Nephron (organoid): ENCODE measurements around the gene CACYBP.

Source experiments
- H3K27ac Mint-ChIP-seq, 3 experiments: 2 replicates each; pipeline ENCODE4 v1.8.0; 2020; ENCODE audit warnings: mixed read lengths in 3 of 3, mild to moderate bottlenecking in 2 of 3, moderate library complexity in 1 of 3
- H3K27me3 Mint-ChIP-seq: 2 replicates; pipeline ENCODE4 v1.8.0; 2021; ENCODE audit warnings: low read depth, mild to moderate bottlenecking, moderate library complexity, mixed read lengths
- H3K36me3 Mint-ChIP-seq: 2 replicates; pipeline ENCODE4 v1.8.0; 2020; ENCODE audit warnings: low read depth, mixed read lengths
- H3K4me1 Mint-ChIP-seq: 2 replicates; pipeline ENCODE4 v1.8.0; 2020; ENCODE audit warnings: mixed read lengths
- H3K4me3 Mint-ChIP-seq, 3 experiments: 2 replicates each; pipeline ENCODE4 v1.8.0; 2020; ENCODE audit warnings: mild to moderate bottlenecking in 3 of 3, mixed read lengths in 3 of 3, moderate library complexity in 2 of 3
- H3K9me3 Mint-ChIP-seq: 2 replicates; pipeline ENCODE4 v1.8.0; 2020; ENCODE audit warnings: mixed read lengths
- CTCF ChIP-seq, 3 experiments: fragments of 200-600 bp; sonication (generic); IDR thresholded peaks; one replicate each; pipeline ENCODE4 v1.5.0; 2021; ENCODE audit warnings: antibody characterized with exemption in 3 of 3; ENCODE audit not compliant: unreplicated experiment in 3 of 3

The CACYBP gene

DNA sequence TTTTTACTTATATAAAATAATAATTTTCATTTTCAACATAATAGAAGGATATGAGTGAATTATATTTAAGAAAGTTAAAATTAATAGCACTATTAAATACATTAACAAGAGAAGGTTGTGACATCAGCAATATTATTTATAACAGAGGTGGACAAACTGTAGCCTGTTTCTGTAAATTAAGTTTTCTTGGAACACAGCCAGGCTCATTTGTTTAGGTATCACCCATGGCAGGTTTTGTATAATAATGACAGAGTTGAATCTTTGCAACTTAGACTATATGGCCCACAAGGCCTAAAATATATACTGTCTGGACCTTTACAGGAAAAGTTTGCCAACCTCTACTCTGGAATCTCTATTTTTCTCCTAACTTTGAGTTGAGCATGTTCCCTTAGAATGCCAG lies 42.8 kb upstream of the CACYBP start:
- H3K27ac Mint-ChIP-seq = no peak overlapping the region
- no peak for TF ChIP-seq CTCF (IDR thresholded peaks at IDR 0.05; ENCODE audit: unreplicated experiment in 3 of 3)
- no peaks in the 10 kb centered on the region for H3K36me3 Mint-ChIP-seq
- H3K4me1 Mint-ChIP-seq = peaks cover 22% of the 10 kb centered on the region
- H3K9me3 Mint-ChIP-seq = no peaks in the 10 kb centered on the region
- H3K27me3 Mint-ChIP-seq = no peaks in the 10 kb centered on the region
- no peak overlapping the region for H3K4me3 Mint-ChIP-seq

DNA sequence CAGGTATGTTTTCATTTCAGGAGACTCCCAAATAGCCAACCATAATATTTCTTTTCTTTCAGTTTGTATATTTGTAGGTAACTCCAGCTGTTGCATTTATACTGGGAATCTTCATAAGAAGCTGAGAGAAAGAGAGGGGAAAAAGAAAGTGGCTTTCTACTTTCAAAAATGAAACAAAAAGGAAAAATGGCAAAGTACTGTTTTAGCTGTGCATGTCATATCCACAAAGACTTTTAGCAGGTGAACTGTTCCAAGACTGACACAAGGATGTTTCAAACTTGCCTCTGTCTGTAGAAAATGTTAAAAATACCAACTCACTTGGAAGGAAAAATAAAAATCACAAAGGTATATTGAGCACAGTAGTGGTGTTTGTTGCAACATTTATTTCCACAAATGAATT lies 41.9 kb upstream of the CACYBP start:
- Mint-ChIP-seq H3K4me3 (no peak overlapping the region), H3K36me3 (no peaks in the 10 kb centered on the region)
- TF ChIP-seq CTCF (IDR thresholded peaks at IDR 0.05; ENCODE audit: unreplicated experiment in 3 of 3) = no peak

DNA sequence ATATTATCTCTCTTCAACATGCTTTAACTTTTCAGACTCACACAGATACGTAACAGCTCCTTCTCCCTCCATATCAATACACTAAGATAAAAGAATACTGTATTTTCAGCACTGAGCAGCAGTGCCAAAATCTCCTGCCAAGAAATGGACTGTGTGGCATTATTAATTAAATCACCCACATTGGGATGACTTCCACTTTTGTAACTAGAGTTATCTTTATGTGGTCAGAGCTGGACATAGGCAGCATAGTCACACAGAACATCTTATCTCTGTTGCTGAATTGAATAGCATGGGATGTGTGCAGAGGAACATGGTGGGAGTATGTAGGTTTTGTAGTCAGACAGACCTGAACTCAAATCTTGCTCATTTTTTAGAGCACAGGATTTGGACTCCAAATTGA lies 41.4 kb upstream of the CACYBP start:
- Mint-ChIP-seq H3K36me3 (no peaks in the 10 kb centered on the region), H3K4me1 (peaks cover 23% of the 10 kb centered on the region), H3K4me3 (no peak overlapping the region), H3K27ac (no peak overlapping the region), H3K9me3 (no peaks in the 10 kb centered on the region), H3K27me3 (no peaks in the 10 kb centered on the region)
- no peak for TF ChIP-seq CTCF (IDR thresholded peaks at IDR 0.05; ENCODE audit: unreplicated experiment in 3 of 3)

More for the DNA sequence above, 41.9 kb upstream of the CACYBP start:
- no peaks in the 10 kb centered on the region for H3K27me3 Mint-ChIP-seq
- H3K27ac Mint-ChIP-seq = no peak overlapping the region
- no peaks in the 10 kb centered on the region for H3K9me3 Mint-ChIP-seq
- H3K4me1 Mint-ChIP-seq = peaks cover 22% of the 10 kb centered on the region

GRCh38 chr1:174960362-174960761 lies 39.4 kb upstream of the CACYBP start:
- no peaks in the 10 kb centered on the region for H3K36me3 Mint-ChIP-seq

DNA sequence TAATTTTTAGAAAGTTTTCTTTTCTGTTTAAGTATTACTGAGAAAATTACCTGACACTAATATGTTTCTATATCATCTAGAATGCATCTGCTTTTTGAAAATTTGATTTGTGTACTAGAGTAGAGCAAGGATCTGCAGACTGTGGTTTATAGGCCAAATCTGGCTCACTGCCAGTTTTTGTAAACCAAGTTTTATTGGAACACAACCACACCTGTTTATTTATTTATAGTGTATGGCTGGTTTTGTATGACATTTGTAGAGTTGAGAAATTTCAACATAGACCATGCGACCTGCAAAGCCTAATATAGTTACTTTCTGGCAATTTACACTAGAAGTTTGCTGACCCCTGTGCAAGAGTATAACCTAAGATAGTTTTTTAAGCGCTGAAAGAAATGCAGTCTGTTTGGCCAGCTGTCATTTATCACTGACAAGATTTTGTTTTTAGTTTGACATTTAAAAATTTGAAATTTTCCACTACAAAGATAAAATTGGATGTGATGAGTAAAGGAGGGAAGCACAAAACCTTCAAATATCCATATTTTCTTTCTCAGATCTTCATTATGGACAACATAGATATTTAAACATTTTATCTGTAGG lies 36.1 kb upstream of the CACYBP start:
- no peak for TF ChIP-seq CTCF (IDR thresholded peaks at IDR 0.05; ENCODE audit: unreplicated experiment in 3 of 3)

More at GRCh38 chr1:174960362-174960761, 39.4 kb upstream of the CACYBP start:
- H3K4me1 Mint-ChIP-seq = peaks cover 25% of the 10 kb centered on the region
- no peaks in the 10 kb centered on the region for H3K27me3 Mint-ChIP-seq
- H3K27ac Mint-ChIP-seq = no peak overlapping the region
- H3K9me3 Mint-ChIP-seq = no peaks in the 10 kb centered on the region
- TF ChIP-seq CTCF (IDR thresholded peaks at IDR 0.05; ENCODE audit: unreplicated experiment in 3 of 3) = no peak
- no peak overlapping the region for H3K4me3 Mint-ChIP-seq

More for the DNA sequence above, 36.1 kb upstream of the CACYBP start:
- Mint-ChIP-seq H3K36me3 (no peaks in the 10 kb centered on the region), H3K9me3 (no peaks in the 10 kb centered on the region), H3K27me3 (no peaks in the 10 kb centered on the region), H3K27ac (peak overlapping the region; percentile 58 to 89 (median 75)), H3K4me1 (peaks cover 45% of the 10 kb centered on the region), H3K4me3 (peak overlapping the region in 1 of 3 experiments; percentile 24)
